Suprapubic skin (tissue), 4 donors: Measurements from ENCODE around the gene ATG2A. TPM values are rescaled to one million over a fixed set of nuclear protein-coding genes. Genes with fewer than 3 reads are reported as not detected.

Source experiments
- DNase-seq, 2 donors: peaks; one replicate each; pipeline ENCODE4 v3.0.0-alpha.2; 2019; ENCODE audit warnings: low spot score in 2 of 2
- H3K27ac ChIP-seq: fragments of 200-600 bp; sonication (generic); one replicate; pipeline ENCODE4 v1.5.1; 2019
- H3K27me3 ChIP-seq: fragments of 200-600 bp; sonication (generic); one replicate; pipeline ENCODE4 v1.5.1; 2019
- H3K36me3 ChIP-seq: fragments of 200-600 bp; sonication (generic); one replicate; pipeline ENCODE4 v1.5.1; 2019
- H3K4me1 ChIP-seq: fragments of 200-600 bp; sonication (generic); one replicate; pipeline ENCODE4 v1.5.1; 2019
- H3K4me3 ChIP-seq: fragments of 200-600 bp; sonication (generic); one replicate; pipeline ENCODE4 v1.5.1; 2019; ENCODE audit warnings: mild to moderate bottlenecking
- H3K9me3 ChIP-seq: fragments of 200-600 bp; sonication (generic); one replicate; pipeline ENCODE4 v1.5.1; 2019
- CTCF ChIP-seq, 2 donors: fragments of 200-600 bp in 1 of 2; fragments of 450-650 bp in 1 of 2; sonication (generic) in 1 of 2; IDR thresholded peaks; one replicate each; pipeline ENCODE4 v1.5.1; 2016 to 2019; ENCODE audit warnings: antibody characterized with exemption in 2 of 2, mild to moderate bottlenecking in 1 of 2, moderate library complexity in 1 of 2
- EP300 ChIP-seq: sonication (generic); formaldehyde crosslinking; IDR thresholded peaks from one replicate; pipeline ENCODE4 v1.6.1; 2017; ENCODE audit warnings: antibody characterized with exemption
- POLR2A ChIP-seq, 2 donors: fragments of 450-650 bp; IDR thresholded peaks; one replicate each; pipeline ENCODE4 v1.6.1; 2017; ENCODE audit warnings: antibody characterized with exemption in 2 of 2, mild to moderate bottlenecking in 2 of 2, moderate library complexity in 2 of 2
- POLR2AphosphoS5 ChIP-seq, 3 donors: sonication (generic); formaldehyde crosslinking; IDR thresholded peaks; one replicate each; pipeline ENCODE4 v1.6.1; 2017; ENCODE audit warnings: antibody characterized with exemption in 3 of 3
- WGBS: methylation state at CpG from one replicate; pipeline ENCODE4 v1.1.5; 2018; 5-methylcytosine and 5-hydroxymethylcytosine counted together
- total RNA-seq, 4 donors: library from RNA; depleted of rRNA; stranded (reverse); fragments of >200 nt; gene quantifications; one replicate each; pipeline ENCODE4 v1.1.0, GENCODE V29; 2016

The ATG2A gene
- total RNA-seq, 4 donors from 2014 or later, result 69.5 to 82.2 (median 76.0) TPM

- DNase-seq, result no peak
- Histone ChIP-seq H3K4me1 (peaks cover 82% of the 10 kb centered on the region), H3K4me3 (no peak overlapping the region), H3K27me3 (no peaks in the 10 kb centered on the region), H3K9me3 (no peaks in the 10 kb centered on the region), H3K27ac (peak overlapping the region; percentile 80), H3K36me3 (peaks cover 33% of the 10 kb centered on the region)
- WGBS, result 80% methylated on average over 14 of the region's 22 CpGs
- TF ChIP-seq EP300 (no peak), POLR2A (IDR thresholded peaks at IDR 0.05) (no peak), CTCF (IDR thresholded peaks at IDR 0.05) (no peak), POLR2AphosphoS5 (IDR thresholded peaks at IDR 0.05) (no peak)
Measured at GRCh38 chr11:64855596-64856304, 61.3 kb downstream of the ATG2A start.

GRCh38 chr11:64854534-64855502 is 62.2 kb downstream of the ATG2A start:
- TF ChIP-seq CTCF (IDR thresholded peaks at IDR 0.05) (no peak), EP300 (peak; percentile 56), POLR2AphosphoS5 (IDR thresholded peaks at IDR 0.05) (peak in 2 of 3 donors; percentile 94 to 99)
- Histone ChIP-seq H3K9me3 (no peaks in the 10 kb centered on the region), H3K4me1 (peaks cover 86% of the 10 kb centered on the region), H3K4me3 (no peak overlapping the region), H3K27ac (peak overlapping the region; percentile 80), H3K36me3 (peaks cover 31% of the 10 kb centered on the region), H3K27me3 (no peaks in the 10 kb centered on the region)
- WGBS, result 60% methylated on average over 36 of the region's 45 CpGs
- DNase-seq, result peak; percentile 94 to 95

DNA sequence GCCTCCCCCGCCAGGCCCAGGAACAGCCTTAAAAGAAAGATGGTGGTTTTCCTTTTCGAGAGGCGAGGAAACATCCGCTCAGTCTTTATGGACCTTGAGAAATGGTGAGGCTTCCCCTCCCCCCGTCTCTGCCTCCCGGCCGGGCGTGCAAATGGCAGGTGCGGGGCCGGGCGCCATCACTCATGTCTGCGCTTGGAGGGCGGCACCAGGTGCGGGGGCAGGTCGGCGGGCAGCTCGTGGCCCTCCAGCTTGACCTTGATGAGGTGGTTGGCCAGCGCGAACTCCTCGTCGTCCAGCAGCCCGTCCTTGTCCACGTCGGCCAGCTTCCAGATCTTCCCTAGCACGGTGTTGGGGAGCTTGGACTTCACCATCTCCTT is 62.9 kb downstream of the ATG2A start:
- H3K27ac ChIP-seq, result peak overlapping the region; percentile 80
- H3K36me3 ChIP-seq, result peaks cover 24% of the 10 kb centered on the region
- DNase-seq, result no peak
- WGBS, result 96% methylated on average over 9 of the region's 25 CpGs
- TF ChIP-seq EP300 (no peak), CTCF (IDR thresholded peaks at IDR 0.05) (no peak), POLR2AphosphoS5 (IDR thresholded peaks at IDR 0.05) (no peak), POLR2A (IDR thresholded peaks at IDR 0.05) (no peak)
- H3K4me1 ChIP-seq, result peaks cover 86% of the 10 kb centered on the region
- no peak overlapping the region for H3K4me3 ChIP-seq
- H3K9me3 ChIP-seq, result no peaks in the 10 kb centered on the region
- H3K27me3 ChIP-seq, result no peaks in the 10 kb centered on the region

GRCh38 chr11:64853709-64854108 is 63.3 kb downstream of the ATG2A start:
- DNase-seq, result no peak
- no peak for TF ChIP-seq POLR2A (IDR thresholded peaks at IDR 0.05)
- no peak for TF ChIP-seq EP300
- no peak for TF ChIP-seq CTCF (IDR thresholded peaks at IDR 0.05)
- TF ChIP-seq POLR2AphosphoS5 (IDR thresholded peaks at IDR 0.05), result no peak
- peaks cover 86% of the 10 kb centered on the region for H3K4me1 ChIP-seq
- peaks cover 20% of the 10 kb centered on the region for H3K36me3 ChIP-seq
- H3K4me3 ChIP-seq, result no peak overlapping the region
- no peaks in the 10 kb centered on the region for H3K27me3 ChIP-seq
- WGBS, result 88% methylated on average over 27 of the region's 27 CpGs
- no peaks in the 10 kb centered on the region for H3K9me3 ChIP-seq
- H3K27ac ChIP-seq, result no peak overlapping the region
